ENCODE measurements around the gene CHCHD3.

The CHCHD3 gene

GRCh38 chr7:132773527-132773956 is 308.3 kb downstream of the CHCHD3 start:
- DNase-seq (ENCODE audit: low spot score), result no peak

- DNase-seq (ENCODE audit: low spot score), result no peak
These were observed 310.6 kb downstream of the CHCHD3 start for GRCh38 chr7:132771301-132771730.

- DNase-seq (ENCODE audit: low spot score), result no peak
These were observed 311.8 kb downstream of the CHCHD3 start for GRCh38 chr7:132770055-132770454.

DNA sequence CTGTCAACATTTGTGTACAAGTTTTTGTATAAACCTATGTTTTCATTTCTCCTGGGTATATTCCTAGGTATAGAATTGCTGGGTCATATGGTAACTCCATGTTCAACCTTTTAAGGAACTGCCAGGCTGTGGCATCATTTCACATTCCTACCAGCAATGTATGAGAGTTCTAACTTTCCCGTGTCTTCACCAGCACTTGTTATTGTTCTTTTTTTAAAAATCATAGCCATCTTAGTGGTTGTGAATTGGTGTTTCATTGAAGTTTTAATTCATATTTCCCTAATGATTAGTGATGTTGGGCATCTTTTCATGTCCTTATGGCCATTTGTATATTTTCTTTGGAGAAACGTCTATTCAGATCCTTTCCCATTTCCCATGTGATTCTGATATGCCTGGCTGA is 312.6 kb downstream of the CHCHD3 start:
- DNase-seq (ENCODE audit: low spot score), result no peak

- no peak for DNase-seq (ENCODE audit: low spot score)
These were observed 313.8 kb downstream of the CHCHD3 start for GRCh38 chr7:132768099-132768498.

- no peak for DNase-seq (ENCODE audit: low spot score)
These were observed 314.5 kb downstream of the CHCHD3 start for GRCh38 chr7:132767378-132767777.

GRCh38 chr7:132766660-132767059 is 315.2 kb downstream of the CHCHD3 start:
- DNase-seq (ENCODE audit: low spot score), result no peak

GRCh38 chr7:132765861-132766260 is 316.0 kb downstream of the CHCHD3 start:
- DNase-seq (ENCODE audit: low spot score), result no peak

DNA sequence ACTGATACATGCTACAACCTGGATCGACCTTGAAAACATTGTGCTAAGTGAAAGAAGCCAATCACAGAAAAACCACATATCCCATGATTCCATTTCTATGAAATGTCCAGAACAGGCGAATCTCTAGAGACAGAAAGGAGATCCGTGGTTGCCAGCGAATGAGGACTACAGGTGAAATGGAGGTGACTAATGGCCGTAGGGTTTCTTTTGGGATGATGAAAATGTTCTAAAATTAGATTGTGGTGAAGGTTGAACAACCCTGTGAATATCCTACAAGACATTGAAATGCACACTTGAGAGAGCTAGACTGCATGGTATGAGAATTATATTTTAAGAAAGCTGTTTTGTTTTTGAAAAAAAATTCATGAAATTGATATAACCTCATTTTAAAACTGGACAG is 317.1 kb downstream of the CHCHD3 start:
- DNase-seq (ENCODE audit: low spot score), result no peak

DNA sequence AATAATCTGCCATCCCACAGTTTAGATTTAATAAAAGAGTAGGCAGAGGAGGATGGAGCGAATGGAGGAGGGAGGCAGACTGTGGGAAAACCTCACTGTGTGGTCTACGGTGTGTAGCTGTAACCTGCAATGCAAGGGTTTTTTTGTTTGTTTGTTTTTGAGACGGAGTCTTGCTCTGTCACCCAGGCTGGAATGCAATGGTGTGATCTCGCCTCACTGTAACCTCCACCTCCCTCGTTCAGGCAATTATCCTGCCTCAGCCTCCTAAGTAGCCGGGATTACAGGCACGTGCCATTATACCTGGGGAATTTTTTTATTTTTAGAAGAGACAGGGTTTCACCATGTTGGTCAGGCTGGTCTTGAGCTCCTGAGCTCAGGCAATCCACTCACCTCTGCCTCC is 321.0 kb downstream of the CHCHD3 start:
- DNase-seq (ENCODE audit: low spot score), result no peak

DNA sequence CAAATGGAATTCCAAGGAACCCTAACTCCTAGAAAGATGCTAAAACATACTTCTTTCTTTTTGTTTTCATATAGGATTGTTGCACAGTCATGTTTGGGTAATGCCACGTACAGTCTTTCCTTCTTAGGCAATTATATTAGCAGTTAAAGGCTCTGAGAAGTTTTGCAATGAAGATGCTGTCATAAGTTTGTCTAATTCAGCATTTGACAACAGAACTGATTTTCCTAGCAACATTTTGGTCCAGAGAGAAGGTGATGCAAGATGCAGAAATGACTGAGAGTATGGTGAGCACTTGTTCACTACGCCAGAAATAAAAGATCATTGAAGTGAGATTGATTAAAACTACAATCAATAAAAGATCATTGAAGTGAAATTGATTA is 321.7 kb downstream of the CHCHD3 start:
- DNase-seq (ENCODE audit: low spot score), result no peak

- no peak for DNase-seq (ENCODE audit: low spot score)
These were observed 322.2 kb downstream of the CHCHD3 start for GRCh38 chr7:132759482-132760243.

DNA sequence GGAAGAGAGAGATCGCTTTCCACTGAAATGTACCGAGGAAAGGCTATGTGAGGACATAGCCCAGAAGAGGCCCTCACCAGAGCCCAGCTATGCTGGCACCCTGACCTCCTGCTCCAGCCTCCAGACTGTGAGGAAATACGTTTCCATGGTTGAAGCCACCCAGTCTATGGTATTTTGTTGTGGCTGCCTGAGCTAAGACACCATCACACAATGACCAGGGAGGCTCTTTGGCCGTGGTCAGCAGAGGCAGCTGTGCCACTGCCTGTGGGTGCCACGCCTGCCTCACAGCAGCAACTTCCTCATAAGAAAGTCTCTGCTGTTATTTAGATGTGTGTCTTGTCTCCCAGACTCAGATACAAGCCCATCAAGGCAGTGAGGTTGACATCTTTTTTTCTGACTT is 322.9 kb downstream of the CHCHD3 start:
- no peak for DNase-seq (ENCODE audit: low spot score)

- no peak for DNase-seq (ENCODE audit: low spot score)
These were observed 324.1 kb downstream of the CHCHD3 start for GRCh38 chr7:132757783-132758182.

DNA sequence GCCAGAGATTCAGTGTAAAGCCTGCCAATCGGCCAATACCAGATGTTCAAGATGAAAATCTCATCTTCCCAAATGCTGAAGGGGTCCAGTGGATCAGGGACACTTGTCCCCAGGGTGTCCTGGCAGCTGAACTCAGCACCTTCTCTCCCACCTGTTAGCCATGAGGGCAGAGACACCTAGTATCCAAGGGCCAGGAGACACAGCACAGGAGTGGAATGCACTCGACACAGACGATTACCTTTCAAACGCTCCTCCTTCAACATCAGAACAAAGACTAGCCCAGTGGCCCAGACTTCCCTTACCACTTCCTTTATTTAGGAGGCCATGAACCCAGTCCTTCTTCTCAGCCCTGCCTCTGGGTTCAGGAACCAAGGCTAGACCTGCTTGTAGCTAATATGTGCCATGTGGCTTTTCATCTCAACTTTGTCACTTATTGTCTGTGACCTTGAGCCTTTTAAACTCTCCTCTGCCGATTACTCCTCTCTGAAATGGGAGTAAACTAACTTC is 325.4 kb downstream of the CHCHD3 start:
- DNase-seq (ENCODE audit: low spot score), result no peak

- DNase-seq (ENCODE audit: low spot score), result no peak
These were observed 326.1 kb downstream of the CHCHD3 start for GRCh38 chr7:132755538-132756483.

GRCh38 chr7:132752431-132752830 is 329.5 kb downstream of the CHCHD3 start:
- no peak for DNase-seq (ENCODE audit: low spot score)

- DNase-seq (ENCODE audit: low spot score), result no peak
These were observed 330.6 kb downstream of the CHCHD3 start for GRCh38 chr7:132751244-132751647.

- DNase-seq (ENCODE audit: low spot score), result no peak
These were observed 331.2 kb downstream of the CHCHD3 start for GRCh38 chr7:132750530-132751217.

DNA sequence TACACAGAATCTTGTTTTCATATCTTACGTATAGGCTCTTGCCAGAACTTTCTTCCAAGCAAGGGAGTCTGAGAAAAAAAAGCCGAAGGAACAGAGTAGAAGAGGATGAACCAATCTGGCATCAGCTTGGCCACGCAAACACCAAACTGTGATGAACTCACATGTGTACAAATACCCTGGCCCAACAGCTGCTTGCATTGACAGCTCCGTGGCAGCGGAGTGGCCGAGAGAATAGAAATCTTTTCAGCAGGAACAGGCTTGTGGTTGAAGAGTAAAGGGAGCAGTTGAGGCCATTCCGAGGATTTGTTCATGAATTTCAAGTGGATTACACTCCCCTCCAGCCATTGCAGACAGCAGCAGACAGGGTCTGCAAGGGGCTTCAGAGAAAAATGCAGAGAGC is 331.8 kb downstream of the CHCHD3 start:
- DNase-seq (ENCODE audit: low spot score), result no peak

DNA sequence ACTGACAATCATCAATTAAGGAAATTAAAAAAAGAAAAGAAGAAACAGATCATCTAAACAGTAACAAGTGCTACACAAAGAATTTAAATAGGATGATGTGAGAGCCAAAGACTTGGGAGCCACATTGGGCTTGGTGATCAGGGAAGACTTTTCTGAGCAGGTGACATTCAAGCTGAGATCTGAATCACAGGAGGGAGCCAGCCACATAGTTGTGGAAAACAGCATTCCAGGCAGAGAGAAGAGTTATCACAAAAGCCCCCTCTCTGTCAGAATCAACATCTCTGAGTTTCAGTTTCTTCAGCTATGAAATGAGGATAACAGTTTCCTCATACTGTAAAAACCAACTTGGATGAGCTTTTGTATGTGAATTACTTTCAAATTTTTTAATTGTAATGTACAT is 336.4 kb downstream of the CHCHD3 start:
- no peak for DNase-seq (ENCODE audit: low spot score)

GRCh38 chr7:132743974-132744373 is 337.9 kb downstream of the CHCHD3 start:
- DNase-seq (ENCODE audit: low spot score), result no peak
